ENCODE measurements around the gene GAP43.

The GAP43 gene, protein sequence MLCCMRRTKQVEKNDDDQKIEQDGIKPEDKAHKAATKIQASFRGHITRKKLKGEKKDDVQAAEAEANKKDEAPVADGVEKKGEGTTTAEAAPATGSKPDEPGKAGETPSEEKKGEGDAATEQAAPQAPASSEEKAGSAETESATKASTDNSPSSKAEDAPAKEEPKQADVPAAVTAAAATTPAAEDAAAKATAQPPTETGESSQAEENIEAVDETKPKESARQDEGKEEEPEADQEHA
- total RNA-seq = 0 reads per million in 4 experiments

DNA sequence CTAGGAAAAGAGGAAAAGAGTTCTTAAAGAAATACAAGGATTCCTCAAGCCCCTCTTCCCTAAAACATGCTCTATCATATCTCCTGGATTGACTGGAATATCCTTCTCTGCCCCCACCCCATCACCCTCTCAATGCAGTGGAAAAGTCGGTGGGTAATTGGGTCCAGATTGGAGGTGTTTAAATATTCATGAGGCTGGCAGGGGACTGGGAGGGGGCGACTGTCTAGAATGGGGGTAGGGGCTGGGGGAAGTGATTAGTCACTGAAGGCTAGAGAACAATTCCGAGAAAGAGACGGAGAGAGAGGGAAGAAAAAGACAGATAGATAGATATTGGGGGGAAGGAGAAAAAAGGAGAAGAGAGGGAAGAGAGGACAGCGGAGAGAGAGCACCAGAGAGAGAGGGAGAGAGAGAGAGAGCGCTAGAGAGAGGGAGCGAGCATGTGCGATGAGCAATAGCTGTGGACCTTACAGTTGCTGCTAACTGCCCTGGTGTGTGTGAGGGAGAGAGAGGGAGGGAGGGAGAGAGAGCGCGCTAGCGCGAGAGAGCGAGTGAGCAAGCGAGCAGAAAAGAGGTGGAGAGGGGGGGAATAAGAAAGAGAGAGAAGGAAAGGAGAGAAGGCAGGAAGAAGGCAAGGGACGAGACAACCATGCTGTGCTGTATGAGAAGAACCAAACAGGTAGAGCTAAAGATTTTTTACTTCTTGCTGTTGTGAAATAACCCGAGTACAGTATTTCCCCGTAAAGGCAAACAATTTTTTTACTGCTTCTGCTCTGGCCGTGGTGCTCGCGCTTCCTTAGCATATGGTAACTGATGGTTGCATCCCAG is at the start of gene GAP43:
GAP43 (plus strand) TSS at position 467 of the 825 bp plus-strand sequence; CDS start at position 647, 180 bp downstream.
- no peak for DNase-seq

DNA sequence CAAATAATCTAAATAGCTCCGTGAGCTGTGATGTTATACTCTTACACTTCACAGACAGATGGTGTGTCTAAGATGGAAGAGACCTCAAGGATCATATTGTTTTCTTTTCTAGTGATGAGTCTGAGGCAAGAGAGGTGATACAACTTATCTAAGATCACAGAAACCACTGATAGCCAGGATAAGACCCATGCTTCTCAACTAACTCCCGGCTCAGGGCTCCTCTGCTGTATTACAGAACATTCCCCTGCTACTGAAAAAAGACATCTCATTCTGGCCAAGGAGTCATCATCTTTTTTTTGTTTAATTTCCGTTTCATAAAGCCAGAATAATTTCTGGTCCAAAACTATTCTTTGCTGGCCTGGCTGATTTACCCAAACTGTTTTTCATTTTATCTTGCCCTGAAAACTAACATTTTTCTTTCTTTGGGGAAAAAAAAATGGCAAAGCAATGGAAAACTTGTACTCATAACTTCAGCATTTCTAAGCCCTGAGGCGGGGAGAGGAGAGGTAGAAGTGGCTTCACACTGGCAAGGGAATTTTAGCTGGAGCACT is 46.9 kb upstream of the GAP43 start:
- DNase-seq = no peak

DNA sequence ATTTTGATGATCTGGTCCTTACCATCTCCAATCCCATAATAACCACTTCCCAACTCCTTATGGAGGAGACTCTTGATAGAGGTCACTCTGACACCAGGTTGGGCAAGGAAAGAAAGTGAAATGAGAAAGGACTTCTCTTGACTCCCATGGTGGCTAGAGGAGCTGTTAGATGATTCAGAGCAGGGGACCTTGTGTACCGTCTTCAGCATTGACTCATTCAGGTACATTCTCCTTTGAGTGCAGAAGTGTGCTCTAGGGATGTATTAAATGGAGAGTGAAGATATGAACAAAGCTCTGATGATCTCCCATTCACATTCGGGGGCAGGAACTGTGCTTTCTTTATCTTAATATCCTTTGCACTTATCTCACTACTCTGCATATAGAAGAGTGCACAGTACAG is 46.3 kb upstream of the GAP43 start:
- DNase-seq = no peak

DNA sequence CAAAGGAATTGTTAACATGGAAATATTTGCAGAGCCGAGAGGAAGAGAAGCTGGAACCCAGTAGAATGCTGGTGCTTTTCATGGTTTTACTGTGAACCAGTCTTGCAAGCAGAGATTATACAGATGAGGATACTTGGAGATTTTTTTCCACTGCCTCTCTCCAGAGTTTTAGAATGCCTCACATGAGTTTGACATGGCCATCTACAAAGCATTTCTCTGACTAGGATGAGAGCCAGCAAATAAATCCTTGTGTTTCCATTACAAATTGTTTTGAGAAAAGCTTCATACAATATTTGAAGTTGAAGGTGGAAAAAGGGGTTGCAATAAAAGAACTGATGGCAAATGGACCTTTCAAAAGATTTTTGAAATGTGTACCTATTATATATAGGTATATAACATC is 45.0 kb upstream of the GAP43 start:
- DNase-seq = no peak

DNA sequence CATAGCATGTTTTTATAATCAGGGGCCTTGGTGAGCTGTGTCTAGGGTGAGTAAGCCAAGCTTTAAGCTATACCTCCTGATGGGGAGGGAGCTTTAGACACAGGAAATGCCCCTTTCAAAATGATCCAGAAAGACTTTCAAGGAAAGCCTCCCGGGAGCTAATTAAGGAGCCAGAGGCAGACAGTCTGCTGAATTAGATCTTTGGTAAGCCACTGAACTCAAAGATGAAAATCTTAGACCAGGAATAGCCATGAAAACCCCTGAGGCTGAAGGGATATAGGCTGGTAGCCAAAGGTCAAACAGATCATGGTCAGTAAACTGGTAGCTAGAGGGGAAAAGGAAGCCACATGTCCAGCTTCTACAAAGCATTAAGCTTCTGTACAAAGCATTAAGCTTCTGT is 42.7 kb upstream of the GAP43 start:
- no peak for DNase-seq

DNA sequence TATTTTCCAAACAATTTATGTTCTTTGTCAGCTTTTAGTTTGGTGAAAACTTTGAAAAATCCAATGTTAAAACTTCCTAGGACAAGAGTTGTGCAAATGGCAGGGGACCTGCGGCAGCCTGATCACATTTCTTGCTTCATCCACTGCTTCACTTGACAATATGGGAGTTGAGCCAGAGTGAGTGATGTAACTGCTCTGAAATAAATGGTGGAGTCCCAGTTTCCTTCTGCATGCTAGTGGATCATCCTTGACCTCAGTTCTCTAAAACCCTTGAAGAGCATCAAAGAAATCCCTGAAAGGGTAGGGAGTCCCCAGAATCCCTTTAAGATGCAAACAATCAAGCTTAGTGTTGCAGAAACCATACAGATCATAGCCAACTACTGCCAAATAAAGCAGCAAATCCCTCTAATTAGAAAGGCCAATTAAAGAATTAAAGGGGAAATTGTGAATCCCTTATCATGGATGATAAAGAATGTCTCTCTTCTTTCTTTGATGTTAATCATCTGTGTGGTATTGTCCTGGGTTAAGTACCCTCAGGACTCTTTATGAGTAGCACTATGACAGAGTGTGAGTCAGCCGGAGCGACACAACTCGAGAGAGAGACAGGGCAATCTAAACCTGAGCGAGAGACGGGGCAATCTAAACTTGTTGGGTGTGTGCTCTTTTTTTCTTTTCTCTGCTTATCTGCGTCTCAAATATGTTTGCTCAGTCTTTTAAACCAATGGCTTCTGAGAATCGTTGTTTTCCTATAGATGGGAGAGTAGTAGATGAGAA is 41.8 kb upstream of the GAP43 start:
- DNase-seq = no peak

DNA sequence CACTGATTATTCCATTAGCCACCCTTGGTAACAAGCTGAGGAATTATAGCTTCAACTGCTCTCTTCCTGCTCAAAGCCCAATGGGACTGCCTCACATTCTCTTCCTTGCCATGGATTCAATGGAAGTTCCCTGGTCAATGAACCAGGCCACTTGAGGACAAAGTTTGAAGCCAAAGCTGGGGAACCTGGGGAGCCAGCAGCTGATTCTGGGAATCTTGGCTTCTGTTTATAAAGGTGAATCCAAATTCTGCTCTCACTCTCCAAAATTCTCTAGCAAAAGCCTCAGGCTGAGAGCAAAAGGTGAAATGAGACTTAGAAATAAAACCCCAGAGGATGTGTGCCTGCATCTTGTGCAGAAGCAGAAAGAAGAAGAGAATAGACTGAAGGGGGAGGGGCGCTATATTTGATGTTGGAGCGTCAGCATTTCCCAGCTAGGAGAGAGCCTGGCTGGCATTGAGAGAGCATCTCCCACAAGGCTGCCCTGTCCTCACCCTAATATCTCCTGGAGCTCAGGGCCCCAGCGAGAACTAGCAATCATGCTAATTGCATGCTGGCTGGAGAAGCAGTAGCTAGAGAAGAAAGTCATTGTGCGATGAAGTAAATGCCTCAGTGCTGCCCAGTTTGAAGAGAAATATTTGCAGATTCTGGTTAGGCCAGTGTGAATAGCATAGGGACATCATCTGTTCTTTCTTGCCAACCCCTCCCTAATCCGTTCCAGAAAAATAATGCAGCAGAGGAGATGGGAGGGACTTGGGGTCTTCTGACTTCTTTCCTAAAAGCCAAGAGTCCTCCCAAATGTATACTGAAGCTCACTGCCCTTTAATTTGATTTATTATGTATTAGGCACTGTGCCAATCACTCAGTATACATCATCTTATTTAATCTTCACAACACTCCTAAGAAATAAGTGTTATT is 34.9 kb upstream of the GAP43 start:
- no peak for DNase-seq

DNA sequence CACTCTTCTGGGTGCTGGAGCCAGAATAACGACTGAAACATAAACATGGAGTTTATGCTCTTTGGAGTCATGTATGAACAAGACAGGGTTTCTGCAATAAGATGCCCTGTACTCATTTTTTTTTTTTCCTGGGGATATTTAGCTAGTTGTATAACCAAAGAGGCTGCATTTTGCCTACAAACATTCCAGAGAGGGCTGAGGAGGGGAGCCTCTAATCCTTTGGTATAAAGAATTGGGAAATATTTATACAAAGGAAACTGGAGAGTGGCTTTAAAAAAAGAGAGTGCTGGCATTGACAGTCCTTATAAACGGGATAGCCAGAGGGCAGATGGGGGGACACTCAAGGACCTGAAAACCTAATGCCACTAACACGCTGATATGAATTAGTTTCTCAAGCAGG is 32.4 kb upstream of the GAP43 start:
- no peak for DNase-seq

DNA sequence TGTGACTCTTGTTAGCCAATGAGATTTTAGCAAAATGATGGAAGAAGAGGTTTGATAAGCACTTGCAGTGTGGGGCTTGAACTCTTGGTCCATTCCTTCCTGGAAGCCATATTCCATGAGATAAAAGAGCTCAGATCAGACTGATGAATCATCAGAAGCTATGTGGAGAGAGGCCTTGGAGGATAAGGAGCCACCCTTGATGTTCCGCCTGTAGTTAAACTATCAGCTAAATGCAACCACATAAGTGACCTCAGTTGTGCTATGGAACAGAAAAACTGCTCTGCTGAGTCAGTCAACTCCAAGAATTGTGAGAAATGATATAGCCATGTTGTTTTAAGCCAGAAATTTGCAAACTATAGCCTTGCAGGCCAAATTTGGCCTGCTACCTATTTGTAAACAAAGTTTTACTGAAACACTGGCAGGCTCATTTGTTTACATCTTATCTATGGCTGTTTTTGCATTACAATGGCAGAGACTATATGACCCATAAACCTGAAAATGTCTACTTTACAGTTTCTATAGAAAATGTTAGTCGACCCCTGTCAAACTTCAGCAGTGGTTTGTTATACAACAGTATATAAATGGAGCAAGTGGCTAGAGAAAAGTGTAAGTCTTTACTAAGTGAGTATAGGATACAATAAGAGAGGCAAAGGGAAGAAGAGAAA is 27.6 kb upstream of the GAP43 start:
- no peak for DNase-seq

DNA sequence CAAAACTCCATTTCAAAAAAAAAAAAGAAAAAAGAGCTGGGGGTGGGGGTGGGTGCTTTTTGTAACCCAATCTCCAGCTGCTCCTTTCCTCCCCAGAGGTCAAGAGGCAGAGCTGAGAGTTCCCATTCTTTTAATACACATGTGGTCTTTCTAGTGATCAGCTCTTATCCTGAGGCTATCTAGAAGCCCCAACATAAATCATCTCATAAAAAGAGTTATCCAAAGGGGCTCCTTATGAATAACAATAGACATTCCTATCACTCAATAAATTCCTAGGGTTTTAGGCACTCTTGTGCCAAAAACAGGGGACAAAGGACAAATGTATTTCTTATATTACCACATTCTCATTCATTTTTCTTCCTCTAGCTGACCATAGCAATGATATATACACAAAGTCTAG is 25.1 kb upstream of the GAP43 start:
- DNase-seq = no peak

DNA sequence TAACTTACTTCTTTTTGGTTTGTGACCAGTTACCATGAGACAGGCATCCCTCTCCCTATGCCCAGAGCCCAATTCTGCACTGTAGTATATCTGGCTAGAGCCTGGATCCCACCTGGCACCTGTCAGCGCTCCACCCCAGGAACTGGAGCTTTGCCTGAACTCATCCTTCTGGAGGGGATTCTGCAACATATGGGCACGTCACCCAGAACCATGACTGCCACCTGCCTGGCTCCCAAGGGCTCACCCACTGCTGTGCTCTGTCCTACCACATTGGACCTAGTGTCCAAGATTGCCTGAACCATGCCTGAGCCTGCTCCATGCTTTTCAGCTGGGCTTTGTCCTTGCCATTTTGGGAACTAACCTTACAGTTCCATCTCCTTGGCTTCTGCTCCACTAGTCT is 21.1 kb upstream of the GAP43 start:
- DNase-seq = no peak

DNA sequence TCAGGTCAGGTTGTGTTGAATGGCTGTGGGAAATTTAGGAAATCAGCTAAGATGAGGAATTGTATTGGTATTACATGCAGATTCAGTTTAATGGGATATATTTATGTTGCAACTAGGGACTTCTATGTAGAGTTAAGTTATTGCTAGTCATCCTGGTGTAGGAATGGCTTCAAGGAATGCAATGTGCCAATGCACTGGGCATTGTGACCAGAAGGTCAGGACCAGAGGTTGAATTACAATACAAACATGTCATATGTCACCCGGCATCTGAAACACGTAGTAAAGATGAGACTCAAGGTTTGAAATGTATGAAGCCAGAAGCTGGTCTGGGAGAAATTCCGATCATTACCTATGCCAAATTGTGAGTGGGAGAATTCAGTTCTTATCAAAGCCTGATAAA is 11.7 kb upstream of the GAP43 start:
- DNase-seq = no peak

DNA sequence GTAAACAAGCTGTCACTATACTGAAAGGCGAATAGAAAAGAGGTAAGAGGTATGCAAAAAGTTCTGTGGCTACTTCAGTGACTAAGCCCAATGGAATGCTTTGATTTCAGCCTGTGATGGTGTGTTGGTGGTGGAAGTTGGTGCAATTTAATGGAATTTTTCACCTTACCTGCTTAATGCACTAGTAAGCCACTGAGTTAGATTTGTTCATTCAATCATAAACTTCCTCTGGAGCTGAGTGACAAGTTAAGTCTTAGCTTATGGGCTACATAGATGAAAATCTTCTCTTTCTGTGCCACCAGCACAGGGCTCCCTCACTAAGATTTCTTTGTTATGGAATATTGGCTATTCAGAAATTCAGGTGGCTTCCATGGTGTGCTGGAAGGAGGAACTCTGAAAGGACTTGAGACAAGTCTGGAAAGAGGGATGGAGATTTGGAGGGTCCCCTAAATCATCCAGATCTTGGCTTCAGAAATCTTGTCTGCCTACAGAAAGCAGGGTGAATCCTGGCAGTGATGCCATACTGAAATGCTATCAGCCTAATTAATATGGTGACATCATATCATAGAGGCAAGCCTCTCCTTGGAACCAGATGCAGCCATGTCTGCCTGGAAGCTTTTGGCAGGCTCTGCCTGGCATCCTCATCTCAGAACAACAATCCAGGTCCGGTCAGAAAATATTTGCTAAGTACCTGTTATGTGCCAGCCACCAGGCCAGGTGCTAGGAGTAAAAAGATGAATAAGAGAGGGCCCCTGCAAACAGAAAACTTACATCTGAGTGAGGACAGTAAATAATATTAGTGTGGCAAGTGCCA is 8.1 kb upstream of the GAP43 start:
- no peak for DNase-seq

DNA sequence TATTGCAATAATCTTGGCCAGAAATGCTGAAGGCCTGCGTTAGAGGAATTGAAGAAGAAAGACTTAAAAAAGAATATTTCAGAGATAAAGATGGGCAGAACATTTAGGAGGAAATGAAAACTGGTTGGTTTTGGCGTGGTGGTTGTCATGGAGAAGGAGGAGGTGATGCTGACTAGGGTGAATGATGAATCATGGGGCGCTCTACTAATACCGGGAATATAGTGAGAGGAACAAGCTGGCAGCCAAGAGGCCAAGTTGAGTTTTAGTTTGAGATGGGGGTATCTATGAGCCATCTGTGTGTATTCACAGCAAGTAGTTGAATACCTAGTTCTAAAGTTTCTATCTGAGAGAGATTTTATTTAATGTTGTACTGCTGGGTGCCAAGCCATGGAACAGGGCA is 6.8 kb upstream of the GAP43 start:
- no peak for DNase-seq

DNA sequence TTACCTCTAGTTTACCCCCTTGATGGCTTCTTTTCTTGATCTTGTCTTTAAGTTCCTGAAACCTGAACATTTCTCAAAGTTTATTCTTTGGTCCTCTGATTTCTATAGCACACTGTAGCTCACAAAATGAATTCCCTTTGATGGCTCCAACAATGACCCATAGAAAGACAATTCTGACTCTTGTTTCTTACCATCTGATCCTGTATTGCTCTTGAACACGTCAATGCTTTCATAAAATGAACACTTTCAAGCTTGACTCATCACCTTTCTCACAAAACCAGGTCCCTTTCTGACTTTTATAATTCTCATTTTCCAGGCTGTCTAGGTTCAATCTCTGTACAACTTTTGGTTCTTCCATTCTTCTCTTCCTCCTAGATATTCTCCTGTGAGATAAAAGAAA is 5.7 kb upstream of the GAP43 start:
- DNase-seq = no peak

DNA sequence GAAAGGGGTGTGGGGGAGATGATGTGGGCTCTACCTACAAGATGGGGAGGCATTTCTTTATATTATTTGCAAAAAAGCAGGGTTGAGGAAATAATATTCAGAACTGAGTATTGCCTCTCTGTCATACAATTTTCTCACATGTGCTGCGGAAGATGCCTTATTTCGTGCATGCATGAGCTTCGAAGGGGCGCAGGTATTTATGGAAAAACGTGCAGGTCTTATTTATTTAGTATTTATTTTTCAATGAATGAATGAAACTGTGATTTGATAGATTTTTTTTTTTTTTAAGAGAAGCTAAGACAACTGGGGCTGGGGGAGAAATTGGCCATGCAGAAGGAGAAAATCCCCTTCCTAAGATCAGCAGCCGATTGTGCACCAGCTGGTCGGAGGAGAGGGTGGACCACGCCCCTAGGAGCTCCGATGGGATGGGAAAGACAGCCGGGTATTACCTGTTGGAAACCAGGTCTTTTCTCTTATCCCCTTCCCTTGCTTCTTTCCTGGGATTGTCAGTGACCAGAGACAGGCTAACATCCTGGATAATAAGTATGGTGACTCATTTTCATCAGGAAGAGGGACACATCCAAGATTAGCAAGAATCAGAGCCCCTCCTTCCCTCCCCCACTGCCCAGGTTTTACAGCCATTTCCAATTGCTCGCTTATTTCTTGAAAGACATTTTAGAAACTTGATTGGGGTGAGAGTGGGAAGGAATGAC is 875 bp downstream of the GAP43 start:
- DNase-seq = no peak

DNA sequence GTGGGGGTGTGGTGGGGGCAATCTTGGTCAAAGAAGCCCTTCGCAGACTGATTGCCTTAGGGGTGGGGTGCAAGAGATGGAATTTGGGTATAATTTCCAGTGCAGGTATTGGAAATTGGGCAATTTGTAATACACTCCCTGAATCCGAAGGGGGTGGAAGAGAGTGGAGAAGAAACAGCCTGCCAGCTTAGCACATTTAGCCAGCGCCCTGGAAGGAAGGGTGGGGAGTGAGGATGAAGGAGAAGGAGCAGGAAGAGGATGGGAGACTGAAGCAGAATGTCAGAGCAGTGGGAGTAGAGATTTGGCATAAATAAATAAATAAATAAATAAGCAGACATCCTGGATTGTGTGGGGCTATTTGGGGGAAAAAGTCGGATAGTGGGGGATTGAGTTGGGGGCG is 1.6 kb downstream of the GAP43 start:
- DNase-seq = no peak

DNA sequence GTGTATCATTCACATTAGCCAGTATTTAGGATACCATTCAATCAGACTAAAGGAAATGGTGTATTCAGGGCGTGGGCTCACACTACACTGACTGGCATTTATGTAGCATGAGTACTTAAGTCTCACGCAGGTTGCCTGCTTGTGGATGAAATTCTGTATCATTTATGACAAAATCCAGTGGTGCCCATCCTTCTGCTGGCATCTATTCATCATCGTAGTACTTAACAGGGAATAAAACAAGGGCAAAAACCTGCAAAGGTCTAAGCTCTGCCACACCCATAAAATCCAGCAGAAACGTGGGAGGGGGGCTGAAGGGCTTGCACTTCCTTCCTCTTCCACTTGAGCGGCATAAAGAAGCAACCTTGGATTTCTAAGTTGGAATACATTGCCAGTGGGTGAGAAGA is 2.7 kb downstream of the GAP43 start:
- no peak for DNase-seq

DNA sequence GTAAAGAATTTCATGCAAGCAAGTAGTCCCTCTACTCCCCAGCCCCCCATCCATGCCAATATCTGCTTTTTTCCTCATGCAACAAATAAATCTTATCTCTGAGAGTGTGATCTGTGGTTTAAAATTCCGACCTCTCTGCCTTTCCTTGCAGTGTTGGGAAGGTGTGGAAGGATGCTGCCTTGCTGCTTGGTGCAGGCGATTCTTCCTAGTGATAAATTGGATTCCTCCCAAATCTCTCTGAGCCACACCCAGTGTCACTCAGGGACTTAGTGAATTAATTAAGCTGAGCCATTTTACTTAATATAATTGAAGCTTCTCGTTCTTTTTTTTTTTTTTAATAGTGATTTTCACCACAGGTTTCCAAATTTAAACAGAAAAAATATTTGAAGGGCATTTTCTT is 3.4 kb downstream of the GAP43 start:
- no peak for DNase-seq

Data from effector CD8-positive, alpha-beta T cell (primary cell).